SH-SY5Y (cell line): ENCODE data around the gene EEF2KMT.

Source experiments
- GATA2 ChIP-seq: IDR thresholded peaks from 2 replicates; pipeline ENCODE4 v1.6.1; 2011; ENCODE audit warnings: mild to moderate bottlenecking, low read depth, low read length
- GATA3 ChIP-seq: IDR thresholded peaks from 2 replicates; pipeline ENCODE4 v1.6.1; 2011; ENCODE audit warnings: low read depth, mild to moderate bottlenecking, low read length, moderate library complexity

DNA sequence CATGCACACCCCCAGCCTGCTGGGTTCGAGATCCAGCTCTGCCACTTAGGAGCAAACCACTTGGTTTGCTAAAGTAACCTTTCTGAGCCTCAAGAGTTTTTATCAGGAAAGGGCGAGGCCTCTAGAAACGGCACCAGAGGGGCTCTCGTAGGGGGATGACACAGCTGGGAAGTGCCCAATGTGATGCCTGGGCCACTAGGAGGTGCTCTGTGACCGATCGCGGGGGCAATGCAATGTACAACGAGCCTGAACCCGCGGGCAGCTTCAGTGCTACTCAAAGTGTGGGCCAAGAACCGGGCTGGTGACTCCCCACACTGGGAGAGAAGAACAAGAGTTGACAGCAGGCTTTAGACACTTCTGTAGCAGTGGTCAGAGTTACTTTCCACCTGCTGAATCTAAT lies 41.2 kb downstream of the EEF2KMT start:
- no peak for TF ChIP-seq GATA3
- TF ChIP-seq GATA2: no peak
